GM21381 (cell line): ENCODE results near the gene CEP55.
"Not testable (repeated sequence)": the region's sequence is repeated elsewhere in the genome, so short reads cannot be mapped to it uniquely, and the experiment has no call there.

Experiments
- ATAC-seq: cut with Tn5 transposase; IDR thresholded peaks from one replicate; pipeline ENCODE4 v1.9.1; 2021; ENCODE audit warnings: mild to moderate bottlenecking, moderate library complexity; ENCODE audit not compliant: unreplicated experiment

Gene CEP55

DNA sequence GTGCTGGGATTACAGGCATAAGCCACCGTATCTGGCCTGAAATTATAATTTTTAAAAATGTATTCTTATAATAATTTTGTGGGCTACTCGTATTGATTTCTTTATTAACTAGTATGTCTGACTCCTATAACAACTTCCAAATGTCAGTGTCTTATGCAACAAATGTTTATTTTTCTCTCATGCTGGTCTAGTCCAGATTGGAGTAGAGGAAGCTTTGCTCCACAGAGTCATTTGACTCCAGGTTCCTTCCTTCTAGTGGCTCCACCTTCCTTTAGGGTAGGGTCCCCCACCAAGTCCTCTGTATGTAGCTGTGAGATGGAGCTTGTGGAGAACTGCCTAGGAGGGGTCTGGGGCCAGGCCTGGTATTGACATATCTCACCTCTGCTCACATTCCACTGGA is 8.7 kb downstream of the CEP55 start:
- ATAC-seq: no peak

DNA sequence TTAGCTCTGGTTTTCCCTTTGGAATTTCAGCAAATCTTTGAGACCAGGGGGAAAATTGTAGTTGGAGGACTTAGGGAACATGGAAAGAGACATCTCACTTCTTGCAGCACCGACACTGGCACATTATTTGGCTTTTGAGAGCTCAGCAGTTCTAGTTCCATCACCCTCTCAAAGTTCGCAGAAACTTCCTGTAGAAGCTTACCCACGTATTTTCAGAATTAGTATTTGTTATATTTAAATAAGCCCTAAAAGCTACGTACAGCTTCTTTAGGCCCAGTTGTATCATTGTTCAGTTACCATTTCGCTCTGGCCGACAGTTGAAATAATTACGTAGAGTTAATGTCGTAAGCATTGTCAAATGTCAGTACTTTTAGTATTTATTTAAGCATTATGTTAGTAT is 13.4 kb downstream of the CEP55 start:
- ATAC-seq: no peak

DNA sequence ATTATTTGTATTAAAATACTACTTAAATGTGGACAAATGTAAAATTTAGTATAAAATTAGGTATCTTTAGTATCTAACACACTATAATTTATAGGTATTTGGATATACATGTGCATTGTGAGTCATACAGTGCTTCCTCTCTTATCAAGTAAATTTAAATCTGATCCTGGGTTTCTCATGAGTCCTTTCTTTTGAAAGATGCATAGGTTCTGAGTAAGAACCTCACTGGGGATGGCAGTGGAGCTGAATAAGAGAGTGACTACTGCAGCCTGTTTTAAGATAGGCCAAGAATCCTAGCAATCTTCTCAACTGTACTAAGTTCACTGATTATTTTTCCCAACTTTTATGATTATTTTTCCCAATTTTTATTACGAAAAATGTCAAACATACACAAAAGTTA is 16.2 kb downstream of the CEP55 start:
- ATAC-seq: no peak

DNA sequence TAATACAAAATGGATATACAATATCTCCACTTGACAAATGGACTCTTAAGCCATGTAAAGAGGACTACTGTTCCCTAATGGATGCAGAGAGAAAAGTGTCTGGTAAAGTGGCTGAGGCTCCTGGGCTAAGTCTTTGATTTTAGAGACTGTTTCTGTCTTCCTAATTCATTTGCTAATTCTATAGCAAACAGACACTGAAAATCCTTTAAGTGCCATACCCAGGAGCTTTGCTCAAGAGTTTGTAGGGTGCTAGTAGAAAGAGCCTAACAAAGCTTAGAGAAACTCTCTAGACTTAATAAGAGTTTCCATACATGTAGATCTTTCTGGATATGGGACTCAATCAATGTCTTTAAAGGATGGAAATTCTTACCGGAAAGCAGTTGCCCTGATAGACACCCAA is 16.7 kb downstream of the CEP55 start:
- ATAC-seq: no peak

DNA sequence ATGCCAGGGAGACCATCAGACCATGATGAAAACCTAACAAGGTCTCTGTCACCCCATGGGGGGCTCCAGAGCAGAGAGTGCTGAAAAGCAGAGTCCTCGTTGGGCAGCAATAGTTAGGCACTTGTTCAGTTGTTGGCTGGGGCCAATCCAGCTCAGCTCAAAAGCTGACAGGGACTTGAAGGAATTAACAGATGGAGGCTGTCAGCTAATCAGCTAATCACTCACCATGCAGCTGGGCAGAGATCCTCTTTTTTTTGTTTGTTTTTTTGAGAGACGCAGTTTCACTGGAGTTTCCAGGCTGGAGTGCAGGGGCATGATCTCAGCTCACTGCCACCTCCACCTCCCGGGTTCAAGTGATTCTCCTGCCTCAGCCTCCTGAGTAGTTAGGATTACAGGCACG is 18.1 kb downstream of the CEP55 start:
- ATAC-seq: no peak

DNA sequence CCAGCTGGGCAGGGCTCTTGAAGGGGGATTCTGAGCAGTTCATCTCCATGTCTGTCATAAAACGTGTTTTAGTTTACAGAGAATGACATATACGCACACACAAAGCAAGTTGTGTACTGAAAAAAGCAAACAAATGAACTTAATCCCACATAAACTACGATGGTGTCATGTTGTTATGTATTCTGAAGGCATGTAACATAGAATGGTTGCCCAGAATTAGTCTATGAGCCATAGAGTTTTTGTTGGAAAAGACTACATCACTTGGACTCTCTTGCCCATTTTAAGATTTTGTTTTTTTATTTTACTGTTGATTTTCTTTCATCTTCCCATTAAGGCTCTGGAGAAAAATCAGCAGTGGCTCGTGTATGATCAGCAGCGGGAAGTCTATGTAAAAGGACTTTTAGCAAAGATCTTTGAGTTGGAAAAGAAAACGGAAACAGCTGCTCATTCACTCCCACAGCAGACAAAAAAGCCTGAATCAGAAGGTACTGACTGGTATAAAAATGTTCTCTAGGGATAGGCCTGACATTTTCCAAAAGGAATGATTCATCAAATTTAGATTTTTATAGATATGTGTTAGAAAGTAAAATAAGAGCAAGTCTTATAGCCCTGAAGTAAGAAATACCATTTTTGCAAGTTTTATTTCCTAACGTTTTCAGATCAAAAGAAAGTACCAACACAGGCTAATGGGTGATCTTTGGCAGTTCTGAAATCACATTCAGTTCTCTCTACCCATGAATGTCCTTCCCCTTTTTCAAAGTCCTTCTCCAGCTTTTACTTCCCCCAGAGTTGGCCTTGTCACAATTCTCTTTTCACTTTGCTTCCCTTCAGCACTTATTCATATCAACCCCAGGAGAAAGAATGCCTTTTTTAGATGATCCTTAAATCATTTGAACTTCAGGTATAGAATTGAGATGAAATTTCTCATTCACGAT is 18.9 kb downstream of the CEP55 start:
- ATAC-seq: no peak

- ATAC-seq: no peak
Measured at GRCh38 chr10:93516006-93516380, 19.6 kb downstream of the CEP55 start.

DNA sequence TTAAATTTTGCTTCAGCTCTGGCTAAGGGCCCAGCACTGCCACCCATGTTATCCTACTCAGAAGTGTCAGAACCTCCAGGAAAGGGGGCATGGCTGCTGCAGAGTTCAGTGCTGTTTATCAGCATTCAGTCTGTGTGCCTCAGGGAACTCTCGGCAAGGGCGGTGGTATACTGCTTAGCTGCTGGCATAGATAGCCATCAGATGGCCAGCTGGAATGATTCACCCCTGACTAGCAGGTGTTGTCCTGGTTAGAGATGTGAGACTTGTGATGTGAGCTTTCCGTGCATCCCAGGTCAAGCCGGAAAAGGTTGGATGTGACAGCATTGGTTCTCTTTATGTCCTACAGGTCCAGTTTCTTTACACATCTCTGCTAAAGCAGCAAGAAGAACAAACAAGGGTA is 22.1 kb downstream of the CEP55 start:
- no peak for ATAC-seq

- no peak for ATAC-seq
Measured at GRCh38 chr10:93535293-93535692, 38.9 kb downstream of the CEP55 start.

GRCh38 chr10:93540871-93541270 is 44.5 kb downstream of the CEP55 start:
- not testable (repeated sequence) for ATAC-seq

GRCh38 chr10:93541402-93542357 is 45.3 kb downstream of the CEP55 start:
- ATAC-seq: no peak

DNA sequence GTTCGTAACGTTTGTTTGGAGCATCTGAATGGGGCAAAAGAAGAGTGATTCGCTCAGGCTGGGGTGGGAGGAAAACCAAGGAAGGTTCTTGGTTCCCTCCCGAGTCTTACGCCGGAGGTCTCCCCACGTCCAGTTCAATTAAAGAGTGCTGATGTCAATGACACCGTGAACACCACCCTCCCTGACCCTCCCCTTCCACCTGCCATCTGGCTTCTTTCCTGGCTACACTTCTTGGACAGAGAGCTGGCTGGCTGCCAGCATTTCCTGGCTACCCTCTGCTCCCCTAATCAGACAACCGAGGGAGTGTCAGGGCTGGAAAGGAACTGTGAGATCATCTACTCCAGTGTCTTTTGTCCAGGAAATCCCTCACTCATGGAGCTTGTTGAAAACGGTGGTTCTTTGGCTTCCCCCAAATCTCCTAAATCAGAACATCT is 46.0 kb downstream of the CEP55 start:
- no peak for ATAC-seq

DNA sequence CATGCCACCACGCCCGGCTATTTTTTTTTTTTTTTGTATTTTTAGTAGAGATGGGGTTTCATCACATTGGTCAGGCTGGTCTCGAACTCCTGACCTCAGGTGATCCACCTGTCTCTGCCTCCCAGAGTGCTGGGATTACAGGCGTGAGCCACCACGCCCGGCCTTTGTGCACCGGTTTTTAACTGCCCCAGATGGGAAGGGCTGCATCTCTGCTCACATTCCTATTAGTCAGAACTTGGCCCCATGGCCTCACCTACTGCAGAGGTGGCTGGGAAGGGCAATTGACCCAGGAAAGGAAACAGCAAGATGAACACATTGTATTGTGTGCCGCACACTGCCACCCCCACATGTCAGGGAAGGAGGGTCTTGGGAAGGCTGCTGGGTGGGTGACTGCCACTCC is 50.6 kb downstream of the CEP55 start:
- ATAC-seq: not testable (repeated sequence)

DNA sequence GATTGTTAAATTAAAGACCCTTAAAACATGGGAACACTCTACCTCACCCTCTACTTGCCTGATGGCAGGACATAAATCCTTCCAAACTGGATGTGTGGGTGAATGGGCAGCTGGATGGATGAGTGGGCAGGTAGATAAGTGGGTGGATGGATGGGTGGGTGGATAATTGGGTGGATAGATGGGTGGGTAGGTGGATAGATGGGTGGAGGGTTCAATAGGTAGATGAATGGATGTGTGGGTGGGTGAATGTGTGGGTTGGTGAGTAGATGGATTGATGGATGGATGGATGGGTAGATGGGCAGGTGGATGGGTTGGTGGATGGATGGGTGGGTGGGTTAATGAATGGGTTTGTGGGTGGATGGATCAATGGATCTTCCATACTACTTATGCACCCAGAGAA is 51.1 kb downstream of the CEP55 start:
- ATAC-seq: no peak

- ATAC-seq: no peak
Measured at GRCh38 chr10:93548376-93549071, 52.1 kb downstream of the CEP55 start.

GRCh38 chr10:93550606-93551005 is 54.2 kb downstream of the CEP55 start:
- no peak for ATAC-seq

- no peak for ATAC-seq
Measured at GRCh38 chr10:93552780-93553179, 56.4 kb downstream of the CEP55 start.

- no peak for ATAC-seq
Measured at GRCh38 chr10:93553482-93554315, 57.3 kb downstream of the CEP55 start.

- no peak for ATAC-seq
Measured at GRCh38 chr10:93554316-93554663, 57.9 kb downstream of the CEP55 start.

- no peak for ATAC-seq
Measured at GRCh38 chr10:93554760-93555432, 58.5 kb downstream of the CEP55 start.
